H1 (cell line): ENCODE results near the gene TNFRSF18.

Experiments
- ATF3 ChIP-seq: IDR thresholded peaks from 2 replicates; pipeline ENCODE4 v1.6.1; 2011; ENCODE audit warnings: low read depth, mild to moderate bottlenecking, low read length; ENCODE audit not compliant: insufficient read depth
- CBX5 ChIP-seq: fragments of 300-800, 300-1000 bp; sonication (generic); IDR thresholded peaks from 2 replicates; pipeline ENCODE4 v1.7.1; 2016; ENCODE audit warnings: antibody characterized with exemption, low read length, low read depth
- CTCF ChIP-seq, 3 experiments: IDR thresholded peaks; 1 replicate in 2 of 3; 2 replicates in 1 of 3; pipeline versions ENCODE4 v1.5.1 to v1.6.1; 2011; ENCODE audit warnings: low read length in 3 of 3, mild to moderate bottlenecking in 3 of 3, inconsistent platforms in 2 of 3, low read depth in 1 of 3, moderate library complexity in 1 of 3; ENCODE audit not compliant: insufficient read depth in 1 of 3; ENCODE audit errors: control extremely low read depth in 1 of 3
- EZH2 ChIP-seq: fragments of 200-600 bp; sonication (generic); IDR thresholded peaks from 2 replicates; pipeline ENCODE4 v1.7.1; 2012; ENCODE audit warnings: low read depth, mild to moderate bottlenecking, moderate library complexity, low read length, inconsistent platforms; ENCODE audit not compliant: severe bottlenecking
- JUND ChIP-seq: IDR thresholded peaks from 2 replicates; pipeline ENCODE4 v1.6.1; 2011; ENCODE audit warnings: mild to moderate bottlenecking, improper control_type of control experiment, low read length
- MAFK ChIP-seq: IDR thresholded peaks from 2 replicates; pipeline ENCODE4 v1.6.1; 2012; ENCODE audit warnings: low read depth, mild to moderate bottlenecking, improper control_type of control experiment, low read length
- POLR2A ChIP-seq, 2 experiments: IDR thresholded peaks; 1 replicate in 1 of 2; 2 replicates in 1 of 2; pipeline ENCODE4 v1.6.1; 2011; ENCODE audit warnings: low read depth in 2 of 2, low read length in 2 of 2, mild to moderate bottlenecking in 2 of 2; ENCODE audit errors: control extremely low read depth in 1 of 2
- POU5F1 ChIP-seq: IDR thresholded peaks from 2 replicates; pipeline ENCODE4 v1.6.1; 2011; ENCODE audit warnings: low read depth, mild to moderate bottlenecking, low read length, moderate library complexity
- SIN3A ChIP-seq, 2 experiments: IDR thresholded peaks in 1 of 2; conservative IDR thresholded peaks in 1 of 2; 2 replicates each; pipeline ENCODE4 v1.6.1; 2011 to 2012; ENCODE audit warnings: low read length in 2 of 2, improper control_type of control experiment in 1 of 2, low read depth in 1 of 2, mild to moderate bottlenecking in 1 of 2
- SP1 ChIP-seq: IDR thresholded peaks from 2 replicates; pipeline ENCODE4 v1.6.1; 2011; ENCODE audit warnings: low read depth, low read length
- TBP ChIP-seq: IDR thresholded peaks from 2 replicates; pipeline ENCODE4 v1.6.1; 2011; ENCODE audit warnings: low read depth, low read length, improper control_type of control experiment
- TEAD4 ChIP-seq: IDR thresholded peaks from 2 replicates; pipeline ENCODE4 v1.6.1; 2012; ENCODE audit warnings: low read depth, low read length, inconsistent platforms, mixed read lengths
- YY1 ChIP-seq: IDR thresholded peaks from 2 replicates; pipeline ENCODE4 v1.6.1; 2011; ENCODE audit warnings: low read depth, mild to moderate bottlenecking, low read length
- ZNF274 ChIP-seq: IDR thresholded peaks from 2 replicates; pipeline ENCODE4 v1.7.0; 2012; ENCODE audit warnings: low read length, borderline replicate concordance; ENCODE audit errors: extremely low read depth

- TF ChIP-seq ZNF274, result no peak
- TF ChIP-seq CTCF (IDR thresholded peaks at IDR 0.05; ENCODE audit: control extremely low read depth in 1 of 3, insufficient read depth in 1 of 3, low read depth in 1 of 3, low read length in 3 of 3), result no peak
- TF ChIP-seq SP1, result no peak
- no peak for TF ChIP-seq POLR2A (IDR thresholded peaks at IDR 0.05; ENCODE audit: control extremely low read depth in 1 of 2, low read depth in 2 of 2, low read length in 2 of 2)
- TF ChIP-seq EZH2, result no peak
- TF ChIP-seq POU5F1, result no peak
- TF ChIP-seq CBX5, result no peak
- no peak for TF ChIP-seq JUND
- TF ChIP-seq ATF3, result no peak
- no peak for TF ChIP-seq MAFK
- no peak for TF ChIP-seq TEAD4
- no peak for TF ChIP-seq SIN3A (conservative IDR thresholded peaks at IDR 0.05 in 1 of 2, IDR thresholded peaks at IDR 0.05 in 1 of 2; ENCODE audit: low read depth in 1 of 2, low read length in 2 of 2)
- TF ChIP-seq TBP, result no peak
- no peak for TF ChIP-seq YY1
Measured at GRCh38 chr1:1215881-1216605, 9.7 kb upstream of the TNFRSF18 start.
